Measurements from ENCODE around the gene FAS. TPM values are rescaled to one million over a fixed set of nuclear protein-coding genes. Genes with fewer than 3 reads are reported as not detected.

Gene FAS
- polyA plus RNA-seq, 1 of the 3 experiments (the other 2 are of a cell fraction) = 31.5 TPM

DNA sequence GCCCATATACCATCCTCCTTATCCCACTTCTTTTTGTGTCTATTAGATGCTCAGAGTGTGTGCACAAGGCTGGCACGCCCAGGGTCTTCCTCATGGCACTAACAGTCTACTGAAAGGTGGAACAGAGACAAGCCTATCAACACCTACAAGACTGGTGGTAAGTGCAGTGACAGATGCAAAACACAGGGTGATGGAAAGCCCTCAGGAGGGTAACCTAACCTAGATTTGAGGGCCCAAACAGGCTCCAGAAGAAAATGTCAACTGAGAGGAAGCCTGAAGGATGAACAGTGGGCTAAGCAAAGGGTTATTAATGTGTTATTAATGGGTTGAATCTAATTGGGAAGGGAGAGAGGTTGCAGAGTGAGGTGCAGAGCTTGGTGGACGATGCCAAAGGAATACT lies 1.2 kb upstream of the FAS start:
- POLR2A ChIA-PET = no interaction called here
- H3K79me2 ChIP-seq (ENCODE audit: insufficient read depth) = peaks cover 31% of the 10 kb centered on the region
- peak overlapping the region; percentile 91 for H3K4me2 ChIP-seq
- H3F3A ChIP-seq (replicated peaks; ENCODE audit: insufficient read depth) = peaks cover 15% of the 10 kb centered on the region
- no peak for DNase-seq
- no peaks in the 10 kb centered on the region for H3K9me3 ChIP-seq
- H3K36me3 ChIP-seq (replicated peaks in 1 of 2; ENCODE audit: control insufficient read depth in 1 of 2, insufficient read depth in 2 of 2, low read length in 1 of 2) = no peaks in the 10 kb centered on the region
- H3K4me3 ChIP-seq (ENCODE audit: low read depth in 2 of 2, low read length in 1 of 2) = peak overlapping the region; percentile 77 to 89; a peak in 2 of 4 replicates
- TF ChIP-seq TAF1 (IDR thresholded peaks at IDR 0.05; ENCODE audit: borderline replicate concordance, low read depth, low read length) (no peak), SIN3A (IDR thresholded peaks at IDR 0.05; ENCODE audit: borderline replicate concordance, low read depth, low read length) (no peak), NRF1 (IDR thresholded peaks at IDR 0.05; ENCODE audit: low read depth, low read length) (no peak), CHD2 (IDR thresholded peaks at IDR 0.05; ENCODE audit: low read length, partially characterized antibody) (no peak), JUND (IDR thresholded peaks at IDR 0.05) (no peak), MEF2A (IDR thresholded peaks at IDR 0.05; ENCODE audit: borderline replicate concordance, low read depth) (no peak), RCOR1 (IDR thresholded peaks at IDR 0.05; ENCODE audit: low read length) (no peak), USF1 (IDR thresholded peaks at IDR 0.05; ENCODE audit: borderline replicate concordance, low read depth) (no peak), RAD21 (IDR thresholded peaks at IDR 0.05; ENCODE audit: low read length) (no peak), TEAD4 (IDR thresholded peaks at IDR 0.05; ENCODE audit: borderline replicate concordance, insufficient read depth) (no peak), TCF12 (IDR thresholded peaks at IDR 0.05) (no peak), RFX5 (IDR thresholded peaks at IDR 0.05; ENCODE audit: low read length) (no peak)
- TF ChIP-seq, protein P1, sequence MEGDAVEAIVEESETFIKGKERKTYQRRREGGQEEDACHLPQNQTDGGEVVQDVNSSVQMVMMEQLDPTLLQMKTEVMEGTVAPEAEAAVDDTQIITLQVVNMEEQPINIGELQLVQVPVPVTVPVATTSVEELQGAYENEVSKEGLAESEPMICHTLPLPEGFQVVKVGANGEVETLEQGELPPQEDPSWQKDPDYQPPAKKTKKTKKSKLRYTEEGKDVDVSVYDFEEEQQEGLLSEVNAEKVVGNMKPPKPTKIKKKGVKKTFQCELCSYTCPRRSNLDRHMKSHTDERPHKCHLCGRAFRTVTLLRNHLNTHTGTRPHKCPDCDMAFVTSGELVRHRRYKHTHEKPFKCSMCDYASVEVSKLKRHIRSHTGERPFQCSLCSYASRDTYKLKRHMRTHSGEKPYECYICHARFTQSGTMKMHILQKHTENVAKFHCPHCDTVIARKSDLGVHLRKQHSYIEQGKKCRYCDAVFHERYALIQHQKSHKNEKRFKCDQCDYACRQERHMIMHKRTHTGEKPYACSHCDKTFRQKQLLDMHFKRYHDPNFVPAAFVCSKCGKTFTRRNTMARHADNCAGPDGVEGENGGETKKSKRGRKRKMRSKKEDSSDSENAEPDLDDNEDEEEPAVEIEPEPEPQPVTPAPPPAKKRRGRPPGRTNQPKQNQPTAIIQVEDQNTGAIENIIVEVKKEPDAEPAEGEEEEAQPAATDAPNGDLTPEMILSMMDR (IDR thresholded peaks at IDR 0.05) = no peak
- TF ChIP-seq, protein P2, sequence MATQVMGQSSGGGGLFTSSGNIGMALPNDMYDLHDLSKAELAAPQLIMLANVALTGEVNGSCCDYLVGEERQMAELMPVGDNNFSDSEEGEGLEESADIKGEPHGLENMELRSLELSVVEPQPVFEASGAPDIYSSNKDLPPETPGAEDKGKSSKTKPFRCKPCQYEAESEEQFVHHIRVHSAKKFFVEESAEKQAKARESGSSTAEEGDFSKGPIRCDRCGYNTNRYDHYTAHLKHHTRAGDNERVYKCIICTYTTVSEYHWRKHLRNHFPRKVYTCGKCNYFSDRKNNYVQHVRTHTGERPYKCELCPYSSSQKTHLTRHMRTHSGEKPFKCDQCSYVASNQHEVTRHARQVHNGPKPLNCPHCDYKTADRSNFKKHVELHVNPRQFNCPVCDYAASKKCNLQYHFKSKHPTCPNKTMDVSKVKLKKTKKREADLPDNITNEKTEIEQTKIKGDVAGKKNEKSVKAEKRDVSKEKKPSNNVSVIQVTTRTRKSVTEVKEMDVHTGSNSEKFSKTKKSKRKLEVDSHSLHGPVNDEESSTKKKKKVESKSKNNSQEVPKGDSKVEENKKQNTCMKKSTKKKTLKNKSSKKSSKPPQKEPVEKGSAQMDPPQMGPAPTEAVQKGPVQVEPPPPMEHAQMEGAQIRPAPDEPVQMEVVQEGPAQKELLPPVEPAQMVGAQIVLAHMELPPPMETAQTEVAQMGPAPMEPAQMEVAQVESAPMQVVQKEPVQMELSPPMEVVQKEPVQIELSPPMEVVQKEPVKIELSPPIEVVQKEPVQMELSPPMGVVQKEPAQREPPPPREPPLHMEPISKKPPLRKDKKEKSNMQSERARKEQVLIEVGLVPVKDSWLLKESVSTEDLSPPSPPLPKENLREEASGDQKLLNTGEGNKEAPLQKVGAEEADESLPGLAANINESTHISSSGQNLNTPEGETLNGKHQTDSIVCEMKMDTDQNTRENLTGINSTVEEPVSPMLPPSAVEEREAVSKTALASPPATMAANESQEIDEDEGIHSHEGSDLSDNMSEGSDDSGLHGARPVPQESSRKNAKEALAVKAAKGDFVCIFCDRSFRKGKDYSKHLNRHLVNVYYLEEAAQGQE (IDR thresholded peaks at IDR 0.05; ENCODE audit: low read depth, low read length) = no peak
- TF ChIP-seq, protein P3, sequence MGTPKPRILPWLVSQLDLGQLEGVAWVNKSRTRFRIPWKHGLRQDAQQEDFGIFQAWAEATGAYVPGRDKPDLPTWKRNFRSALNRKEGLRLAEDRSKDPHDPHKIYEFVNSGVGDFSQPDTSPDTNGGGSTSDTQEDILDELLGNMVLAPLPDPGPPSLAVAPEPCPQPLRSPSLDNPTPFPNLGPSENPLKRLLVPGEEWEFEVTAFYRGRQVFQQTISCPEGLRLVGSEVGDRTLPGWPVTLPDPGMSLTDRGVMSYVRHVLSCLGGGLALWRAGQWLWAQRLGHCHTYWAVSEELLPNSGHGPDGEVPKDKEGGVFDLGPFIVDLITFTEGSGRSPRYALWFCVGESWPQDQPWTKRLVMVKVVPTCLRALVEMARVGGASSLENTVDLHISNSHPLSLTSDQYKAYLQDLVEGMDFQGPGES (IDR thresholded peaks at IDR 0.05; ENCODE audit: low read depth, low read length) = no peak
- TF ChIP-seq, protein P4, sequence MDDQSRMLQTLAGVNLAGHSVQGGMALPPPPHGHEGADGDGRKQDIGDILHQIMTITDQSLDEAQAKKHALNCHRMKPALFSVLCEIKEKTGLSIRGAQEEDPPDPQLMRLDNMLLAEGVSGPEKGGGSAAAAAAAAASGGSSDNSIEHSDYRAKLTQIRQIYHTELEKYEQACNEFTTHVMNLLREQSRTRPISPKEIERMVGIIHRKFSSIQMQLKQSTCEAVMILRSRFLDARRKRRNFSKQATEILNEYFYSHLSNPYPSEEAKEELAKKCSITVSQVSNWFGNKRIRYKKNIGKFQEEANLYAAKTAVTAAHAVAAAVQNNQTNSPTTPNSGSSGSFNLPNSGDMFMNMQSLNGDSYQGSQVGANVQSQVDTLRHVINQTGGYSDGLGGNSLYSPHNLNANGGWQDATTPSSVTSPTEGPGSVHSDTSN (IDR thresholded peaks at IDR 0.05) = no peak
- H2AFZ ChIP-seq (ENCODE audit: low read depth) = no peak overlapping the region
- no peaks in the 10 kb centered on the region for H3K9me2 ChIP-seq
- H3K27ac ChIP-seq (ENCODE audit: low read depth in 2 of 2, low read length in 1 of 2) = peak overlapping the region in 1 of 2 experiments; percentile 34; a peak in 1 of 4 replicates
- 89% methylated on average over 2 of the region's 2 CpGs for WGBS (ENCODE audit: low lambda C conversion rate)
- no peak overlapping the region for H3K9ac ChIP-seq
- CTCF ChIA-PET = interaction anchor here (2.0 to 13.7 kb wide), 6 partner anchors 40 to 229 kb away, joined by 4 to 314 read pairs (median 25); no protein-coding TSS in a partner anchor
- no peaks in the 10 kb centered on the region for H3K27me3 ChIP-seq (ENCODE audit: insufficient read depth)
- peaks cover 8 to 32% of the 10 kb centered on the region in 2 experiments; a peak in 3 of 4 replicates for H3K4me1 ChIP-seq (ENCODE audit: control insufficient read depth in 1 of 2, insufficient read depth in 2 of 2, low read depth in 1 of 2, low read length in 1 of 2)
- H4K20me1 ChIP-seq (ENCODE audit: insufficient read depth) = no peaks in the 10 kb centered on the region
